Activated naive CD8-positive, alpha-beta T cell treated with anti-CD3 and anti-CD28 coated beads, Interleukin-2, amount 10 ng/mL, durations not matched to agents 7 days and 5 days (primary cell): ENCODE data around the gene RASSF10. TPM values are rescaled to one million over a fixed set of nuclear protein-coding genes. Genes with fewer than 3 reads are reported as not detected.

Experiments used
- ATAC-seq: fragments of 150-1000 bp; cut with Tn5 transposase; one replicate; pipeline ENCODE4 v1.10.0; 2021; ENCODE audit warnings: low read depth, moderate library complexity
- POLR2A ChIA-PET: fragments of 350-600 bp; sonication (Branson Sonifier 250); formaldehyde crosslinking; loops from one replicate; lab custom pipeline; 2021; ENCODE audit warnings: antibody characterized with exemption; lab: Charles Lee
- DNase-seq: peaks from one replicate; pipeline ENCODE4 v3.0.0; 2021
- H3K27ac Mint-ChIP-seq: one replicate; pipeline ENCODE4 v1.8.0; 2022; ENCODE audit warnings: mild to moderate bottlenecking, mixed read lengths
- H3K27me3 Mint-ChIP-seq: one replicate; pipeline ENCODE4 v1.8.0; 2022; ENCODE audit warnings: mild to moderate bottlenecking, moderate library complexity, mixed read lengths
- H3K36me3 Mint-ChIP-seq: one replicate; pipeline ENCODE4 v1.8.0; 2021; ENCODE audit warnings: mild to moderate bottlenecking, mixed read lengths
- H3K4me1 Mint-ChIP-seq: one replicate; pipeline ENCODE4 v1.8.0; 2021; ENCODE audit warnings: mixed read lengths
- H3K4me3 Mint-ChIP-seq: one replicate; pipeline ENCODE4 v1.8.0; 2022; ENCODE audit warnings: mild to moderate bottlenecking, moderate library complexity, mixed read lengths
- H3K9me3 Mint-ChIP-seq: one replicate; pipeline ENCODE4 v1.8.0; 2021; ENCODE audit warnings: mixed read lengths
- total RNA-seq, 2 experiments: library from RNA; stranded (reverse); gene quantifications; one replicate each; pipeline ENCODE4 v1.2.3, GENCODE V29; 2021

The RASSF10 gene
- total RNA-seq, 2 experiments from 2014 or later: not detected

GRCh38 chr11:12981676-12982522 lies 27.2 kb upstream of the RASSF10 start:
- POLR2A ChIA-PET: no interaction called here
- no peaks in the 10 kb centered on the region for H3K4me1 Mint-ChIP-seq
- no peaks in the 10 kb centered on the region for H3K36me3 Mint-ChIP-seq
- no peak for DNase-seq
- no peak for ATAC-seq
- no peak overlapping the region for H3K27ac Mint-ChIP-seq
- H3K27me3 Mint-ChIP-seq: peaks cover 10% of the 10 kb centered on the region
- H3K4me3 Mint-ChIP-seq: no peak overlapping the region
- no peaks in the 10 kb centered on the region for H3K9me3 Mint-ChIP-seq

- Mint-ChIP-seq H3K27me3 (peaks cover 8% of the 10 kb centered on the region), H3K36me3 (no peaks in the 10 kb centered on the region), H3K4me3 (no peak overlapping the region), H3K9me3 (no peaks in the 10 kb centered on the region), H3K4me1 (no peaks in the 10 kb centered on the region), H3K27ac (no peak overlapping the region)
- ATAC-seq: no peak
- no peak for DNase-seq
- POLR2A ChIA-PET: no interaction called here
Observed at GRCh38 chr11:12983336-12983735, 25.8 kb upstream of the RASSF10 start.

GRCh38 chr11:12986194-12986898 lies 22.8 kb upstream of the RASSF10 start:
- ATAC-seq: no peak
- no peak overlapping the region for H3K4me3 Mint-ChIP-seq
- no peak for DNase-seq
- H3K27ac Mint-ChIP-seq: no peak overlapping the region
- no peaks in the 10 kb centered on the region for H3K9me3 Mint-ChIP-seq
- POLR2A ChIA-PET: no interaction called here
- no peaks in the 10 kb centered on the region for H3K4me1 Mint-ChIP-seq
- no peaks in the 10 kb centered on the region for H3K36me3 Mint-ChIP-seq
- peaks cover 8% of the 10 kb centered on the region for H3K27me3 Mint-ChIP-seq

GRCh38 chr11:12989428-12990161 lies 19.5 kb upstream of the RASSF10 start:
- no peak for DNase-seq
- Mint-ChIP-seq H3K27me3 (peaks cover 5% of the 10 kb centered on the region), H3K27ac (no peak overlapping the region), H3K4me1 (no peaks in the 10 kb centered on the region), H3K4me3 (no peak overlapping the region), H3K36me3 (no peaks in the 10 kb centered on the region), H3K9me3 (no peaks in the 10 kb centered on the region)
- POLR2A ChIA-PET: no interaction called here
- no peak for ATAC-seq

- DNase-seq: no peak
- no peaks in the 10 kb centered on the region for H3K9me3 Mint-ChIP-seq
- no peaks in the 10 kb centered on the region for H3K36me3 Mint-ChIP-seq
- no peak for ATAC-seq
- no peaks in the 10 kb centered on the region for H3K4me1 Mint-ChIP-seq
- POLR2A ChIA-PET: no interaction called here
- no peak overlapping the region for H3K27ac Mint-ChIP-seq
- H3K27me3 Mint-ChIP-seq: peaks cover 5% of the 10 kb centered on the region
- H3K4me3 Mint-ChIP-seq: no peak overlapping the region
Observed at GRCh38 chr11:12990162-12990480, 19.0 kb upstream of the RASSF10 start.

GRCh38 chr11:12991426-12991825 lies 17.7 kb upstream of the RASSF10 start:
- no peaks in the 10 kb centered on the region for H3K36me3 Mint-ChIP-seq
- no peaks in the 10 kb centered on the region for H3K9me3 Mint-ChIP-seq
- DNase-seq: no peak
- no peak overlapping the region for H3K4me3 Mint-ChIP-seq
- H3K4me1 Mint-ChIP-seq: no peaks in the 10 kb centered on the region
- ATAC-seq: no peak
- H3K27me3 Mint-ChIP-seq: peaks cover 5% of the 10 kb centered on the region
- H3K27ac Mint-ChIP-seq: no peak overlapping the region
- POLR2A ChIA-PET: no interaction called here

- no peaks in the 10 kb centered on the region for H3K36me3 Mint-ChIP-seq
- ATAC-seq: no peak
- POLR2A ChIA-PET: no interaction called here
- no peaks in the 10 kb centered on the region for H3K9me3 Mint-ChIP-seq
- H3K27me3 Mint-ChIP-seq: peaks cover 13% of the 10 kb centered on the region
- H3K27ac Mint-ChIP-seq: no peak overlapping the region
- no peak overlapping the region for H3K4me3 Mint-ChIP-seq
- H3K4me1 Mint-ChIP-seq: no peaks in the 10 kb centered on the region
- DNase-seq: no peak
Observed at GRCh38 chr11:12993626-12994025, 15.5 kb upstream of the RASSF10 start.

- DNase-seq (no peak), ATAC-seq (no peak)
- Mint-ChIP-seq H3K36me3 (no peaks in the 10 kb centered on the region), H3K9me3 (no peaks in the 10 kb centered on the region), H3K27ac (no peak overlapping the region), H3K4me3 (no peak overlapping the region), H3K4me1 (no peaks in the 10 kb centered on the region), H3K27me3 (peaks cover 11% of the 10 kb centered on the region)
- POLR2A ChIA-PET: no interaction called here
Observed at GRCh38 chr11:12994476-12994875, 14.6 kb upstream of the RASSF10 start.

- Mint-ChIP-seq H3K4me3 (no peak overlapping the region), H3K36me3 (no peaks in the 10 kb centered on the region), H3K27me3 (peaks cover 11% of the 10 kb centered on the region), H3K9me3 (no peaks in the 10 kb centered on the region), H3K4me1 (no peaks in the 10 kb centered on the region), H3K27ac (no peak overlapping the region)
- ATAC-seq: no peak
- POLR2A ChIA-PET: no interaction called here
- no peak for DNase-seq
Observed at GRCh38 chr11:12995188-12995587, 13.9 kb upstream of the RASSF10 start.

GRCh38 chr11:12995823-12996222 lies 13.3 kb upstream of the RASSF10 start:
- ATAC-seq (no peak), DNase-seq (no peak)
- Mint-ChIP-seq H3K27me3 (peaks cover 14% of the 10 kb centered on the region), H3K27ac (no peak overlapping the region), H3K36me3 (no peaks in the 10 kb centered on the region), H3K9me3 (no peaks in the 10 kb centered on the region), H3K4me3 (no peak overlapping the region), H3K4me1 (no peaks in the 10 kb centered on the region)
- POLR2A ChIA-PET: no interaction called here

- POLR2A ChIA-PET: no interaction called here
- peaks cover 18% of the 10 kb centered on the region for H3K27me3 Mint-ChIP-seq
- no peaks in the 10 kb centered on the region for H3K4me1 Mint-ChIP-seq
- H3K9me3 Mint-ChIP-seq: no peaks in the 10 kb centered on the region
- H3K27ac Mint-ChIP-seq: no peak overlapping the region
- H3K36me3 Mint-ChIP-seq: no peaks in the 10 kb centered on the region
- no peak overlapping the region for H3K4me3 Mint-ChIP-seq
- ATAC-seq (no peak), DNase-seq (no peak)
Observed at GRCh38 chr11:12997168-12997567, 11.9 kb upstream of the RASSF10 start.

GRCh38 chr11:12998336-12998735 lies 10.8 kb upstream of the RASSF10 start:
- Mint-ChIP-seq H3K27ac (no peak overlapping the region), H3K36me3 (no peaks in the 10 kb centered on the region), H3K9me3 (no peaks in the 10 kb centered on the region), H3K4me1 (no peaks in the 10 kb centered on the region), H3K4me3 (no peak overlapping the region), H3K27me3 (peaks cover 18% of the 10 kb centered on the region)
- ATAC-seq: no peak
- no peak for DNase-seq
- POLR2A ChIA-PET: no interaction called here

- no peak for DNase-seq
- no peaks in the 10 kb centered on the region for H3K36me3 Mint-ChIP-seq
- H3K27ac Mint-ChIP-seq: no peak overlapping the region
- POLR2A ChIA-PET: no interaction called here
- no peak overlapping the region for H3K4me3 Mint-ChIP-seq
- no peaks in the 10 kb centered on the region for H3K9me3 Mint-ChIP-seq
- peaks cover 27% of the 10 kb centered on the region for H3K27me3 Mint-ChIP-seq
- no peaks in the 10 kb centered on the region for H3K4me1 Mint-ChIP-seq
- no peak for ATAC-seq
Observed at GRCh38 chr11:12999597-12999996, 9.5 kb upstream of the RASSF10 start.

GRCh38 chr11:13000116-13000515 lies 9.0 kb upstream of the RASSF10 start:
- no peak for ATAC-seq
- Mint-ChIP-seq H3K4me1 (no peaks in the 10 kb centered on the region), H3K27ac (no peak overlapping the region), H3K4me3 (no peak overlapping the region), H3K36me3 (no peaks in the 10 kb centered on the region), H3K9me3 (no peaks in the 10 kb centered on the region), H3K27me3 (peaks cover 27% of the 10 kb centered on the region)
- POLR2A ChIA-PET: no interaction called here
- DNase-seq: no peak
